Upper lobe of left lung (tissue), 6 donors: ENCODE data around the gene CLCN1. TPM values are rescaled to one million over a fixed set of nuclear protein-coding genes. Genes with fewer than 3 reads are reported as not detected.

Source experiments
- ATAC-seq, 2 donors: fragments of 200-7000 bp; cut with Tn5 transposase; one replicate each; pipeline ENCODE4 v1.9.1; 2022; ENCODE audit warnings: mild to moderate bottlenecking in 2 of 2, moderate library complexity in 2 of 2; ENCODE audit not compliant: low FRiP score in 2 of 2
- DNase-seq, 2 donors: peaks; one replicate each; pipeline ENCODE4 v3.0.0-alpha.2; 2019 to 2020
- H3K27ac ChIP-seq, 4 donors: fragments of 200-600 bp; sonication (generic); one replicate each; pipeline ENCODE4 v1.5.1; 2016 to 2019
- H3K27me3 ChIP-seq, 4 donors: fragments of 200-600 bp; sonication (generic); one replicate each; pipeline ENCODE4 v1.5.1; 2017 to 2019
- H3K36me3 ChIP-seq, 4 donors: fragments of 200-600 bp; sonication (generic); one replicate each; pipeline ENCODE4 v1.5.1; 2016 to 2019
- H3K4me1 ChIP-seq, 4 donors: fragments of 200-600 bp; sonication (generic); one replicate each; pipeline ENCODE4 v1.5.1; 2018 to 2019
- H3K4me3 ChIP-seq, 4 donors: fragments of 200-600 bp; sonication (generic); one replicate each; pipeline ENCODE4 v1.5.1; 2017 to 2019; ENCODE audit warnings: mild to moderate bottlenecking in 2 of 4, moderate library complexity in 1 of 4
- H3K9me3 ChIP-seq, 4 donors: fragments of 200-600 bp; sonication (generic); one replicate each; pipeline ENCODE4 v1.5.1; 2018 to 2019
- EP300 ChIP-seq, 4 donors: sonication (generic); formaldehyde crosslinking; IDR thresholded peaks; one replicate each; pipeline ENCODE4 v1.5.1; 2017; ENCODE audit warnings: antibody characterized with exemption in 4 of 4, control low read depth in 2 of 4
- POLR2A ChIP-seq, 4 donors: fragments of 450-650 bp; IDR thresholded peaks; one replicate each; pipeline ENCODE4 v1.5.1; 2016 to 2017; ENCODE audit warnings: antibody characterized with exemption in 4 of 4, mild to moderate bottlenecking in 2 of 4
- POLR2AphosphoS5 ChIP-seq, 2 donors: sonication (generic); formaldehyde crosslinking; IDR thresholded peaks; one replicate each; pipeline ENCODE4 v1.5.1; 2017; ENCODE audit warnings: antibody characterized with exemption in 2 of 2
- WGBS, 2 donors: methylation state at CpG; one replicate each; pipeline ENCODE4 v1.1.5; 2017 to 2018; 5-methylcytosine and 5-hydroxymethylcytosine counted together
- total RNA-seq, 6 donors: library from RNA; depleted of rRNA in 4 of 6; stranded (reverse); fragments of >200 nt in 4 of 6; gene quantifications; one replicate each; pipeline versions ENCODE4 v1.1.0 to v1.2.1, GENCODE V29; 2016 to 2021
- TF ChIP-seq, protein P1 (sequence below), 6 experiments: fragments of 450-650 bp in 4 of 6; fragments of 200-600 bp in 2 of 6; sonication (generic) in 2 of 6; IDR thresholded peaks; one replicate each; pipeline ENCODE4 v1.5.1; 2016 to 2019; ENCODE audit warnings: antibody characterized with exemption in 6 of 6
- donor health status: DM: no; HTN: no; CAD: no; lungs with moderate emphysema.
- donor health status: DM: no; HTN: yes; CAD: no; lungs with severe emphysema.

The CLCN1 gene
- total RNA-seq, 6 donors from 2014 or later = 0.10 TPM; not detected in 5

DNA sequence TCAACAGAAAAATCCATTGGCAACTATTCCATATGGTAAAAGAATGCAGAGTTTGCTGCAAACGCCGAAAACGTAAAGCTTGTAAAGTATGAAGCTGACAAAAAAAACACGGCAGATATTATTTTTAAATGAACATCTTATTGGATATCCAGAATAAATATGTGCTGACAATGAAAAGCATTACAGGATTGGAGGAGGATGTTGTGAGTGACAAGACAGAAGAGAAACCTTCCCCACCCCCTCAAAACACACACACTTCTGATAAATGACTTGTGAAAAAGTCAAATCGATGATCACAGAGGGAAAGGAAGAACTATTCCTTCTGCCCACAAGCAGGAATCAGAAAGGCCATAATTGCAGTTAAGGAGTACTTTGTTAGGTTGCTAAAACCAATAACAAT, 32.0 kb downstream of the CLCN1 start:
- TF ChIP-seq EP300 (IDR thresholded peaks at IDR 0.05) (no peak), POLR2AphosphoS5 (IDR thresholded peaks at IDR 0.05) (no peak), POLR2A (IDR thresholded peaks at IDR 0.05) (no peak)
- TF ChIP-seq, protein P1, sequence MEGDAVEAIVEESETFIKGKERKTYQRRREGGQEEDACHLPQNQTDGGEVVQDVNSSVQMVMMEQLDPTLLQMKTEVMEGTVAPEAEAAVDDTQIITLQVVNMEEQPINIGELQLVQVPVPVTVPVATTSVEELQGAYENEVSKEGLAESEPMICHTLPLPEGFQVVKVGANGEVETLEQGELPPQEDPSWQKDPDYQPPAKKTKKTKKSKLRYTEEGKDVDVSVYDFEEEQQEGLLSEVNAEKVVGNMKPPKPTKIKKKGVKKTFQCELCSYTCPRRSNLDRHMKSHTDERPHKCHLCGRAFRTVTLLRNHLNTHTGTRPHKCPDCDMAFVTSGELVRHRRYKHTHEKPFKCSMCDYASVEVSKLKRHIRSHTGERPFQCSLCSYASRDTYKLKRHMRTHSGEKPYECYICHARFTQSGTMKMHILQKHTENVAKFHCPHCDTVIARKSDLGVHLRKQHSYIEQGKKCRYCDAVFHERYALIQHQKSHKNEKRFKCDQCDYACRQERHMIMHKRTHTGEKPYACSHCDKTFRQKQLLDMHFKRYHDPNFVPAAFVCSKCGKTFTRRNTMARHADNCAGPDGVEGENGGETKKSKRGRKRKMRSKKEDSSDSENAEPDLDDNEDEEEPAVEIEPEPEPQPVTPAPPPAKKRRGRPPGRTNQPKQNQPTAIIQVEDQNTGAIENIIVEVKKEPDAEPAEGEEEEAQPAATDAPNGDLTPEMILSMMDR (IDR thresholded peaks at IDR 0.05) = no peak
- ATAC-seq (no peak), DNase-seq (no peak)
- H3K36me3 ChIP-seq = no peaks in the 10 kb centered on the region
- peaks cover 0 to 11% (median 6%) of the 10 kb centered on the region in 4 donors for H3K4me1 ChIP-seq
- no peaks in the 10 kb centered on the region for H3K9me3 ChIP-seq
- WGBS, 2 donors = 59 to 62% methylated on average over 5 of the region's 5 CpGs
- H3K27ac ChIP-seq = no peak overlapping the region
- no peaks in the 10 kb centered on the region for H3K27me3 ChIP-seq
- H3K4me3 ChIP-seq = no peak overlapping the region

DNA sequence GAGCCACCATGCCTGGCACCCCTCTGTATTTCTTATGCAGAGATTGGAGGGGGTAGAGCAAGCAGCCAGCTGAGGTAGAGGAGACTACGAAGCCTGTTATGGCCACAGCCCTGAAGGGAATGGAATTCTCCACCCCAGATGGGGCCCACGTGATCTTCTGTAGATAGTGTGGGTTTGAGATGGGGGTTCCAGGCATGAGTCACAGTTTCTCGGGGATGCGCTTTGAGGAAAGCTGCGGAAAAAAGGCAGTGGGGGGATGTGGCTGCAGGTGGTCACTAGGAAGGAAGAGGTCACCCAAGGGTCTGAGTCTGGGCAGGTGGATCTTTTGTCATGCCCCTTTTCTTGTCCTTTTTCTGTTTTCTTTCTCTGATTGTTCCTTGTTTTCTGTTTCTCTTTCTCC, 35.1 kb downstream of the CLCN1 start:
- Histone ChIP-seq H3K27me3 (no peaks in the 10 kb centered on the region), H3K27ac (no peak overlapping the region), H3K4me3 (no peak overlapping the region), H3K36me3 (no peaks in the 10 kb centered on the region), H3K4me1 (no peaks in the 10 kb centered on the region), H3K9me3 (no peaks in the 10 kb centered on the region)
- TF ChIP-seq, protein P1 (IDR thresholded peaks at IDR 0.05) = no peak
- no peak for TF ChIP-seq EP300 (IDR thresholded peaks at IDR 0.05)
- no peak for TF ChIP-seq POLR2AphosphoS5 (IDR thresholded peaks at IDR 0.05)
- no peak for TF ChIP-seq POLR2A (IDR thresholded peaks at IDR 0.05)
- no peak for DNase-seq
- WGBS, 2 donors = 67 to 68% methylated on average over 5 of the region's 5 CpGs
- no peak for ATAC-seq

GRCh38 chr7:143351574-143351973, 35.7 kb downstream of the CLCN1 start:
- Histone ChIP-seq H3K27me3 (no peaks in the 10 kb centered on the region), H3K4me3 (no peak overlapping the region), H3K9me3 (no peaks in the 10 kb centered on the region), H3K4me1 (no peaks in the 10 kb centered on the region), H3K36me3 (no peaks in the 10 kb centered on the region), H3K27ac (no peak overlapping the region)
- DNase-seq (no peak), ATAC-seq (no peak)
- WGBS, 2 donors = 90% methylated on average over 7 to 9 of the region's 9 CpGs
- no peak for TF ChIP-seq POLR2A (IDR thresholded peaks at IDR 0.05)
- TF ChIP-seq, protein P1 (IDR thresholded peaks at IDR 0.05) = no peak
- TF ChIP-seq EP300 (IDR thresholded peaks at IDR 0.05) = no peak
- no peak for TF ChIP-seq POLR2AphosphoS5 (IDR thresholded peaks at IDR 0.05)

DNA sequence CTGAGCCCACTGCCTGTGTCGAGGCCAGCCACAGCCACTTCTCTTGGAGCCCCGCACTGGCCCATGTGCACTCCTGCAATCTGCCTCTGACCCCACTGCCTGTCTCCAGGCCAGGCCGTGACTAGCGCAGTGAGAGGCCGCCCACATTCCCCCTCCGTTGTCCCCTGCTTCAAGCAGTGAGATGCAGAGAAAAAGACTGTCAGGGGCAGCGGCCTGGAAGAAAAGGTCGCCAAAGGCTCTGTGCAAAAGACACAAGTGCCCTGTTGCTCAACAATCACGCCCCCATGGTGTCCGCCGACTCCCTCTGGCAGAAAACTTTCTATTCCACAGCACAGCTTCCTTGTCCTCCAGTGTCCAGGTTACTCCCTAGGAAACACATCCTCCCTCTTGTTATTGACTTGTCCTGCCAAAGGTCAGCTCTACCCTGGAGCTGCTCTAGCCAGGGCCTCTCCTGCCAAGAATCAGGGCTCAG, 36.7 kb downstream of the CLCN1 start:
- TF ChIP-seq POLR2A (IDR thresholded peaks at IDR 0.05) = no peak
- TF ChIP-seq, protein P1 (IDR thresholded peaks at IDR 0.05) = no peak
- no peak for TF ChIP-seq EP300 (IDR thresholded peaks at IDR 0.05)
- no peak for TF ChIP-seq POLR2AphosphoS5 (IDR thresholded peaks at IDR 0.05)
- Histone ChIP-seq H3K27me3 (no peaks in the 10 kb centered on the region), H3K27ac (no peak overlapping the region), H3K36me3 (no peaks in the 10 kb centered on the region), H3K9me3 (no peaks in the 10 kb centered on the region), H3K4me3 (no peak overlapping the region), H3K4me1 (no peaks in the 10 kb centered on the region)
- ATAC-seq (no peak), DNase-seq (no peak)
- 76 to 89% methylated on average over 7 to 11 of the region's 11 CpGs for whole genome bisulfite sequencing, 2 donors

- no peaks in the 10 kb centered on the region for H3K4me1 ChIP-seq
- H3K27me3 ChIP-seq = no peaks in the 10 kb centered on the region
- H3K9me3 ChIP-seq = no peaks in the 10 kb centered on the region
- DNase-seq (no peak), ATAC-seq (no peak)
- no peak overlapping the region for H3K27ac ChIP-seq
- no peaks in the 10 kb centered on the region for H3K36me3 ChIP-seq
- TF ChIP-seq POLR2AphosphoS5 (IDR thresholded peaks at IDR 0.05) (no peak), POLR2A (IDR thresholded peaks at IDR 0.05) (no peak), EP300 (IDR thresholded peaks at IDR 0.05) (no peak)
- TF ChIP-seq, protein P1 (IDR thresholded peaks at IDR 0.05) = no peak
- H3K4me3 ChIP-seq = no peak overlapping the region
- WGBS, 2 donors = 88 to 94% methylated on average over 8 of the region's 8 CpGs
Observed at GRCh38 chr7:143354376-143354775, 38.5 kb downstream of the CLCN1 start.
